Measurements from ENCODE around the gene ITGA8.
"Not testable (repeated sequence)": the region's sequence is repeated elsewhere in the genome, so short reads cannot be mapped to it uniquely, and the experiment has no call there.

Gene ITGA8

GRCh38 chr10:15605740-15606369, 113.9 kb downstream of the ITGA8 start:
- DNase-seq, result no peak

- no peak for DNase-seq
These were observed 116.2 kb downstream of the ITGA8 start for GRCh38 chr10:15603446-15604011.

DNA sequence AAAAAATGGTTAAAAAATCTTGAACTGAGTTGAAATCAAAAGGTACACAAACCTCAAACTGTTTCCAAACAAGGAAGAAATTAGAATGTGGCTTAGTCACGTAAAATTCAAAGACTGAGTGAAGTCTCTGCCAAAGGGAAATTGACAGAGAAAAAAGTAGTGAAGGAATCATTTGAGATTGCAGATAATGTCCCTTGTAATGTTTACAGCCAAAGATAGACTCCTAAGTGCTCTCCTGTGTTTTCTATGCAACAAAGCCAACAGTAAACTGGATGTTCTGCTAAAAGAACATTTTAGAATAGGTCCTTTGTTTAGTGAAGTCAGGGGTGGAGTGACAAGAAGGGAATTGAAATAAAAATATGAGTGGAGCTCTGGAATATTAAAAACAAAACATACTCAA, 117.9 kb downstream of the ITGA8 start:
- DNase-seq, result no peak

DNA sequence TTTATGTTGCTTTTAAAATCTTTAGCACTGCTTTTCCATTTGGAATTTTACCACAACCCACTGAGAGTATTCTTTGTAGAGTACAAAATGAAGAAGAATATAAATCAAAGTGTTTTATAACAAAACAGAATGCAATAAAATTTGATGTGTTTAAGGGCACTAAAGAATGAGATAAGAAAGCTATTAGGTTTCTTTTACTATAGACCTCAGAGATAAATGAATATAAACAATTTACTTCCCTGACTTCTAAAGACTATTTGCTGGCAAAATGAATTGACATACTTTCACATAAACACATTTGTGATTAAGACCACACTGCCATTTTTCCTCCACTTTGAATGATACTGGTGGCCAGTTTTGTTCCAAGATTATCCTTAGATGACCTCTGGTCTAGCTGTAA, 124.5 kb downstream of the ITGA8 start:
- no peak for DNase-seq

GRCh38 chr10:15591937-15592336, 127.8 kb downstream of the ITGA8 start:
- DNase-seq, result no peak

GRCh38 chr10:15591431-15591830, 128.3 kb downstream of the ITGA8 start:
- DNase-seq, result no peak

- no peak for DNase-seq
These were observed 130.8 kb downstream of the ITGA8 start for GRCh38 chr10:15588635-15589508.

GRCh38 chr10:15588151-15588550, 131.6 kb downstream of the ITGA8 start:
- DNase-seq, result no peak

GRCh38 chr10:15587271-15587670, 132.5 kb downstream of the ITGA8 start:
- DNase-seq, result no peak

GRCh38 chr10:15585303-15585715, 134.4 kb downstream of the ITGA8 start:
- no peak for DNase-seq

GRCh38 chr10:15582972-15583371, 136.8 kb downstream of the ITGA8 start:
- DNase-seq, result not testable (repeated sequence)

DNA sequence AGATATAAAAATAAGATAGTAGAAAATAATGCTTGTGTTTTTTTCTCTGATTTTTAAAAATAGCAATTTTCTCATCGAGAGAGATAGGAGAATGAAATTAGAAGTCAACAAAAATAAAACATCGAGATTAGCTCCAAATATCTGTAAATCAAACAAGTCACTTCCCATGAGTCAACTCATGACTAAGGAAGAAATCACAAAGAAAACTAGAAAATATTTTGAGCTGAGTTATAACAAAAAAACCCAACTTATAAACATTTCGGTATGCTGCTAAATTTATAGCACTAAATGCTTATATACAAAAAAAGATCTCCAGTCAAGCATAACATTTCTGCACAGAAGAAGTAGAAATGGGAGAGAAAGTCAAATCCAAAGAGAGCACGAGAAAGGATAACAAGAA, 140.1 kb downstream of the ITGA8 start:
- no peak for DNase-seq

DNA sequence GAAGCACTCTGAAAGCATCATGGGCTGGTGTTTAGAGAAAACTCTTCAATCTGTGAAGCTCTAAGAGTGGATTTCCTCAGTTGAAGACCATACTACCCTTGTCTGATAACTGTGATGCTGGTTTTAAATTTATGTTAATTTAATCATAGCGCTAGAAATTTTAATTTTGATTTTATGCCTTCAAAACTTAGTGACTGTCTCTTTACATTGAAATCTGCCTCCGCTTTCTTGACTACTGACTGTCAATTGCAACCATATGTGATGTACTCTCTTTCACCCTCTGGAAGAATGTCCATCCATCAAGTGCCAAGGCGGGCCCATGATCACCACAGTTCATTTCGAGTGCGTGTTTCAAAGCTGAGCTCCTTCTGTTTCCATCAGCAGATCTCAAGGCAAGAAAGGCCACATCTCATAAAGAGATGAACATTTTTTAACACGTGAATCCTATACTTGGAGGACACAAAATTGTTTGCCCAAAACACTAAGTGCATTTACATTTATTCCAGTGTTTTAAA, 147.1 kb downstream of the ITGA8 start:
- no peak for DNase-seq

DNA sequence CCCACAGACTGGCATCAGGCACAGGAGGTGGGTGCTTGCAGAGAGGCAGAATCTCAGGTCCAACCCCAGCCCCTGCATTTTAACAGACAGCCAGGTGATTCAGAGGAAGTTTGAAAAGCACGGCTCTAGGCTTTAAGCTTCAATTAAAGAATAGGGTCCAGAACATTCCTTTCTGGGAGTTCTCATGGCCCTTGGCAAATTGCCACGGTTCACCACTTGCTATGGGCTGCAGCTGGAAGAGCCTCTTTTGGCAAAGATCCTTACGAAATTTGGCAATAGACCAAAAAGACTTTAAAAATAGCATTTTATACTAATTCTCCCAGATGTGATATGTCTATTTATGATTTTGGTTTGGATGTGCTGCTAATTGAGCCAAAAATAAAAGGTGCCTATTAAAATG, 148.1 kb downstream of the ITGA8 start:
- no peak for DNase-seq

DNA sequence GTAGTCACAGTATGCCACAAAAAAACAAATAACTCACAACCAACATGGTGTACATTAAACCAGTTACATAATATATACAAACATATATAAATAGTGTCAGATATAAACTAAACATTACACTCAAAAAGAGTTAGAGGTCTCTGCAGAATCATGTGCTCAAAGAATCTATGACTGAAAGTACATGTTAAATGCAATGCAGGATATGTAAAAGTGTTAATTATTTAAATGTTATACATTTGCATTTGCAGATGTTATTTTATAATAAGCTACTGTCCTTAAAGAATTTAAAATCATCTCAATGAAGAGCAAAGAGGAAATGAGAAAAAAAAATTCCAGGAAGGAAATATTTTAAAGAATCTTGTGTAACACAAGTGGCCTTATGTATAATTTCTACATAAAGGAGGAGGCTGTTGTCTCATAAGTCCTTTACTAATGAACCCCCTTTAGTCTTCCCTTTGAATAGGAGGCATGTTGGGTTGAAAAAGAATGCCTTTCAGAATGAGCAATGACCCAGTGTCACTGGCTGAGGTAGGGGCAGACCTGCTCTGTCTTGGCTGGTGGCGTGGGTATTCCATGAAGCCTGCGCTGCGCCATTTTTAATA, 148.9 kb downstream of the ITGA8 start:
- no peak for DNase-seq

DNA sequence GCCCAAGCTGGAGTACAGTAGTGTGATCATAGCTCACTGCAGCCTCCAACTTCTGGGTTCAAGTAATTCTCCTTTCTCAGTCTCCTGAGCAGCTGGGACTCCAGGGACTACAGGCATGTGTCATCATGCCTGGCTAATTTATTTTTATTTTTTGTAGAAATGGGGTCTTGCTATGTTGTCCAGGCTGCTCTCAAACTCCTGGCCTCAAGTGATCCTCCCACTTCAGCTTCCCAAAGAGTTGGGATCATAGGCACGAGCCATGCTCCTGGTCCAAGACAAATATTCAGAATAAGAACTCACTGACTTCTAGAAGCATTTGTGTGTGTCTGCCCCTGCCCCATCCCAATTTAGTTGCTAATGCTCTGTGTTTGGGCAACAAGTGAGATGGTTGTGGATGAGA, 151.8 kb downstream of the ITGA8 start:
- no peak for DNase-seq

- DNase-seq, result no peak
These were observed 156.5 kb downstream of the ITGA8 start for GRCh38 chr10:15563246-15563645.

DNA sequence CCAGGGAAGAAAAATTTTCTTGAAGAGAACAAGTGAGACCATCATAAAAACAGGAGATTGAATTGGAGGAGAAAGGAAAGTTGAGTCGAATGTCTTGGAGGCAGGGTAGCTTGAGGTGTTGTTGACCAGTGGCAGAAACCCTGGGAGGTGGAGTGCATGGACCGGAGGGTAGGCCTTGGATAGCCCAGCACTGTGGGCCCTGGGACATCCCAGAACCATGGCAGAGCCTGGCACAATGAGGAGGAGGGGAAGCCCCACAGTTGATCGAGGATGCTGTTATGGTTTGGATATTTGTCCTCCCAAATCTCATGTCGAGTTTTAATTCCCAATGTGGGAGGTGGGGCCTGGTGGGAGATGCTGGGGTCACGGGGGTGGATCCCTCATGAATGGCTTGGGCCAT, 157.1 kb downstream of the ITGA8 start:
- DNase-seq, result no peak

- DNase-seq, result no peak
These were observed 157.6 kb downstream of the ITGA8 start for GRCh38 chr10:15562116-15562515.

DNA sequence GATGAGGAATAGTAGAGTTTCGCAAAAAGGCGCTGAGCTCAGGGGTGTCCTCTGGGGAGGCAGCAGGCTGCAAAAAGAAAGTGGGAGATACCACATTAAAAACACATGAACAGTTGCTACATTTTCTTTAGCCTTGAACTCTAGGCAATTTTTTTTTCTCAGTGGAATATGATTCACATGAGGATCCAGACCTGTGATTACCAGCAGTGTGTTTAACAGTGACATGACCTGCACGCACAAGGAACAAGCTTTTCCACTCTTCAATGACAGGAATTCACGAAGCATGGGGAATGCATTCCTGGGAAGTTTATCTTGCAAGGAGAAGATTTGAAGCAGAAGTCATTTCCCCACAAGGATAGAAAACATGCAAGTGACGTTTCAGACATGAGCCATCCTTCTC, 161.6 kb downstream of the ITGA8 start:
- DNase-seq, result no peak

DNA sequence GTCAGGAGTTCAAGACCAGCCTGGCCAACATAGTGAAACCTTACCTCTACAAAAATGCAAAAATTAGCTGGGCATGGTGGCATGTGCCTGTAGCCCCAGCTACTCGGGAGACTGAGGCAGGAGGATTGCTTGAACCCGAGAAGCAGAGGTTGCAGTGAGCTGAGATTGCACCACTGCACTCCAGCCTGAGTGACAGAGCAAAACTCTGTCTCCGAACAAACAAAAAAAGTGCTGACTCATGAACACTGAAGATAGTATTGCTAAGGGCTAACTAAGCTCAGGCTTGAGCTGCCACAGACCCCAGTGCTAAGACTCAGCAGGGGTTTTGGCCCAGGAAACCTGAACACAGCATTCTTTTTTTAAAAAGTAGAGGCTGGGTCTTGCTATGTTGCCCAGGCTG, 162.6 kb downstream of the ITGA8 start:
- DNase-seq, result not testable (repeated sequence)

DNA sequence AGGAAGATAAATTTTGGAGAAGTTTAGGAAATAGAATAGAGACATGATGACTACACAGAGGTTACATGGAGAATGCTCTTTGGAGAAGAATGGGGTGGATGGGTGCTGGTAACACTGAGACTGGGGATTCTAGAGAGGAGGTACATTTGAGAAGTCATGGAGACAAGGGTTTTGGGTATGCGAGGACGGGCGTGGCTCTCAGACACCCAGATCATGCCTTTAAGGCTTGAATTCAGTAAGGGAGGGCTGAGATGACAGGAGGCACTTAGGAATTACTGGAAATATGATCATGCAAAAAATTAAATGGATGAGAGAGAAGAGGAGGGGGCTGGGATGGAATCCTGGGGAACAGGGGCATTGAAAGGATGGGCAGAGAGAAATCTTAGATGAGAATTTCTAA, 168.8 kb downstream of the ITGA8 start:
- no peak for DNase-seq

DNA sequence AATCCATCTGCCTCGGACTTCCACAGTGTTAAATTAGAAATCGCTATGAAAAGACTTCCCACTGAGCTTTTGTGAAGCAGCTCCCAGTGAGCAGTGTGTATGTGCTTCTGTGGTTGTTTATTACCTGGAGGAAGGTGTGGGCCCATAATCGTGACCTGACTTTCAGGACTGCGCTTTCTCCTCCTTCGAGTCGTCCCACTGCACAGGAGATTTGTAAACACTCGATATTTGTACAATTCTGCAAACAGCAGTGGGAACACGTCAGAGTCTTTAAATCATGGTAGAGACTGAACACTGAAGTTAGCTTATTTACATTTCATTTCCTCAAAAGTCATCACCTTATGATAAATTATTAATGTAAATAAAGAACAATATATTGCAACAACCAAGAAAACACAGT, 171.4 kb downstream of the ITGA8 start:
- DNase-seq, result no peak

- DNase-seq, result no peak
These were observed 173.1 kb downstream of the ITGA8 start for GRCh38 chr10:15546606-15547005.
